ENCODE results near the gene ZNF524.

ZNF524 gene

GRCh38 chr19:55642153-55643002 is 42.3 kb downstream of the ZNF524 start:
- no peak for DNase-seq (ENCODE audit: low spot score)

- DNase-seq (ENCODE audit: low spot score), result peak; percentile 77
Observed at GRCh38 chr19:55643003-55643886, 43.2 kb downstream of the ZNF524 start, which contains the start of gene ZNF581. Gene ZNF581 (plus strand): TSS chr19:55643649. CDS start chr19:55644572, 923 bp downstream.

- DNase-seq (ENCODE audit: low spot score), result no peak
Observed at GRCh38 chr19:55643887-55644176, 43.7 kb downstream of the ZNF524 start.

GRCh38 chr19:55644191-55644833 is 44.2 kb downstream of the ZNF524 start:
- no peak for DNase-seq (ENCODE audit: low spot score)

GRCh38 chr19:55644842-55645511 is 44.9 kb downstream of the ZNF524 start:
- no peak for DNase-seq (ENCODE audit: low spot score)

GRCh38 chr19:55645512-55645881 is 45.4 kb downstream of the ZNF524 start:
- DNase-seq (ENCODE audit: low spot score), result no peak

GRCh38 chr19:55646889-55647731 is 47.0 kb downstream of the ZNF524 start:
- peak; percentile 48 for DNase-seq (ENCODE audit: low spot score)

- peak; percentile 85 for DNase-seq (ENCODE audit: low spot score)
Observed at GRCh38 chr19:55647732-55648584, 47.9 kb downstream of the ZNF524 start, which contains the start of gene CCDC106. Gene CCDC106 (plus strand): TSS chr19:55648212. CDS start chr19:55649047, 835 bp downstream.

- DNase-seq (ENCODE audit: low spot score), result no peak
Observed at GRCh38 chr19:55648585-55649267, 48.6 kb downstream of the ZNF524 start.

GRCh38 chr19:55649268-55650125 is 49.4 kb downstream of the ZNF524 start:
- DNase-seq (ENCODE audit: low spot score), result no peak

GRCh38 chr19:55650126-55650557 is 50.1 kb downstream of the ZNF524 start:
- no peak for DNase-seq (ENCODE audit: low spot score)

- DNase-seq (ENCODE audit: low spot score), result no peak
Observed at GRCh38 chr19:55650602-55651230, 50.6 kb downstream of the ZNF524 start.

GRCh38 chr19:55651236-55651635 is 51.1 kb downstream of the ZNF524 start:
- DNase-seq (ENCODE audit: low spot score), result no peak

GRCh38 chr19:55652311-55653128 is 52.4 kb downstream of the ZNF524 start:
- DNase-seq (ENCODE audit: low spot score), result no peak
